Tibial artery (tissue), 4 donors: Measurements from ENCODE around the gene UBFD1.

Experiments
- DNase-seq, 2 donors: peaks; one replicate each; pipeline ENCODE4 v3.0.0-alpha.2; 2019
- H3K27ac ChIP-seq, 2 donors: fragments of 200-600 bp; sonication (generic) in 1 of 2; 1 replicate in 1 of 2; 2 replicates in 1 of 2; pipeline ENCODE4 v1.5.1; 2018 to 2019; ENCODE audit warnings: mild to moderate bottlenecking in 1 of 2
- H3K27me3 ChIP-seq, 2 donors: fragments of 200-600 bp; sonication (generic) in 1 of 2; one replicate each; pipeline versions ENCODE4 v1.5.1 to v1.6.0; 2016 to 2019
- H3K36me3 ChIP-seq, 3 donors: fragments of 200-600 bp; sonication (generic) in 2 of 3; one replicate each; pipeline ENCODE4 v1.5.1; 2016 to 2019; ENCODE audit warnings: mild to moderate bottlenecking in 2 of 3
- H3K4me1 ChIP-seq, 4 donors: fragments of 200-600 bp; sonication (generic) in 2 of 4; 1 replicate in 3 of 4; 2 replicates in 1 of 4; pipeline ENCODE4 v1.5.1; 2016 to 2019
- H3K4me3 ChIP-seq, 2 donors: fragments of 200-600 bp; sonication (generic) in 1 of 2; 1 replicate in 1 of 2; 2 replicates in 1 of 2; pipeline ENCODE4 v1.5.1; 2018 to 2019; ENCODE audit warnings: mild to moderate bottlenecking in 2 of 2
- H3K9me3 ChIP-seq, 3 donors: fragments of 200-600 bp; sonication (generic) in 1 of 3; one replicate each; pipeline ENCODE4 v1.5.1; 2016 to 2019
- intact Hi-C: fragments of 100-400 bp; cut with DNase I; formaldehyde crosslinking; loops from one replicate; pipeline ENCODE4 v1.15.0; 2023; ENCODE audit warnings: low total_unique reads
- TF ChIP-seq, protein P1 (sequence below), 2 experiments: fragments of 200-600 bp in 1 of 2; fragments of 450-650 bp in 1 of 2; IDR thresholded peaks; one replicate each; pipeline ENCODE4 v1.5.1; 2017 to 2019; ENCODE audit warnings: antibody characterized with exemption in 2 of 2, mild to moderate bottlenecking in 1 of 2, moderate library complexity in 1 of 2

UBFD1 gene

DNA sequence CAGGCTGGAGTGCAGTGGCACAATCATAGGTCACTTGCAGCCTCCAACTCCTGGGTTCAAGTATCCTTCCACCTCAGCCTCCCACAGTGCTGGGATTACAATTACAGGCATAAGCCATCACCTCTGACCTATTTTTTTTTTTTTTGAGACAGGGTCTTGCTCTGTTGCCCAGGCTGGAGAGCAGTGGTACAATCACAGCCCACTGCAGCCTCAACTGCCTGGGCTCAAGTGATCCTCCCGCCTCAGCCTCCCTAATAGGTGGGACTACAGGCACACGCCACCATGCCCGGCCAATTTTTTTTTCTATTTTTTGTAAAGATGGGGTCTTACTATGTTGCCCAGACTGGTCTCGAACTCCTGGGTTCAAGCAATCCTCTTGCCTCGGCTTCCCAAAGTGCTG lies 41.6 kb upstream of the UBFD1 start:
- TF ChIP-seq, protein P1, sequence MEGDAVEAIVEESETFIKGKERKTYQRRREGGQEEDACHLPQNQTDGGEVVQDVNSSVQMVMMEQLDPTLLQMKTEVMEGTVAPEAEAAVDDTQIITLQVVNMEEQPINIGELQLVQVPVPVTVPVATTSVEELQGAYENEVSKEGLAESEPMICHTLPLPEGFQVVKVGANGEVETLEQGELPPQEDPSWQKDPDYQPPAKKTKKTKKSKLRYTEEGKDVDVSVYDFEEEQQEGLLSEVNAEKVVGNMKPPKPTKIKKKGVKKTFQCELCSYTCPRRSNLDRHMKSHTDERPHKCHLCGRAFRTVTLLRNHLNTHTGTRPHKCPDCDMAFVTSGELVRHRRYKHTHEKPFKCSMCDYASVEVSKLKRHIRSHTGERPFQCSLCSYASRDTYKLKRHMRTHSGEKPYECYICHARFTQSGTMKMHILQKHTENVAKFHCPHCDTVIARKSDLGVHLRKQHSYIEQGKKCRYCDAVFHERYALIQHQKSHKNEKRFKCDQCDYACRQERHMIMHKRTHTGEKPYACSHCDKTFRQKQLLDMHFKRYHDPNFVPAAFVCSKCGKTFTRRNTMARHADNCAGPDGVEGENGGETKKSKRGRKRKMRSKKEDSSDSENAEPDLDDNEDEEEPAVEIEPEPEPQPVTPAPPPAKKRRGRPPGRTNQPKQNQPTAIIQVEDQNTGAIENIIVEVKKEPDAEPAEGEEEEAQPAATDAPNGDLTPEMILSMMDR (IDR thresholded peaks at IDR 0.05): no peak
- Histone ChIP-seq H3K4me1 (no peaks in the 10 kb centered on the region), H3K4me3 (no peak overlapping the region), H3K27me3 (no peaks in the 10 kb centered on the region), H3K36me3 (peaks cover 0 to 19% (median 4%) of the 10 kb centered on the region in 3 donors), H3K27ac (no peak overlapping the region), H3K9me3 (no peaks in the 10 kb centered on the region)
- intact Hi-C loops: no loop called here
- DNase-seq: no peak

DNA sequence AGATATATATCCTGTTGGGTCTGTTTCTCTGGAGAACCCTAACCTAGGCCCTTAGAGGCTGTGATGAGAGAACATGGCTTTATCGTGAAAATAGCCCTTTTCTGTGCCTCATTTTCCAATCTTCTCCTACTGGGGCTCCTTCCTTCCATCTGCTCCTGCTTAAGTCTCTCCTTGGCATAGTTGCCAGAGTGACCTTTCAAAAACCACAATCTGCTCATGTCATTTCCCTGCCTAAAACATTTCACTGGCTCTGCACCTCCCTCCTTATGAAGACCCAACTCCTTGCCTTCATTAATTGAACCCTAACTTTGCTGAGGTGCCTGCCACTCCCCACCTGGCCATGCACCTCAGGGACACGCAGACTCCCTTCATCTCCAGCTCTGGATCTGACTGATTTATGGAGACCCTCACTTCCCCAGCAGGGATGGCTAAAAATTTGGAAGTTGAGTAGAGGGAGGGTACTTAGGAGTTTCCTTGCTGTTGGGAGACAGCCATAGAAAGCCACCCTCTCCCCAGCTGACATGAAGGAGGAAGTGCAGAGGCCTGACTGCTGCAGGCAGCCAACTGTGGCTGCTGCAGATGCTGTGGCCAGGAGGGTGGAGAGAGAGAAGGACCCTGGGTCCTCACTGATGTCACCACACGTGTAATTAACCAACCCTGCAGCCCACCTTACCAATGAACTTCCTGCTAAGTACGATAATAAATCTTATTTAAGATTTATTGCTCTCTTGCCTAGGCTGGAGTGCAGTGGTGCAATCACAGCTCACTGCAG lies 41.0 kb upstream of the UBFD1 start:
- intact Hi-C loops: no loop called here
- Histone ChIP-seq H3K9me3 (no peaks in the 10 kb centered on the region), H3K4me1 (no peaks in the 10 kb centered on the region), H3K27ac (no peak overlapping the region), H3K4me3 (no peak overlapping the region), H3K36me3 (peaks cover 0 to 23% (median 6%) of the 10 kb centered on the region in 3 donors), H3K27me3 (no peaks in the 10 kb centered on the region)
- no peak for DNase-seq
- TF ChIP-seq, protein P1 (IDR thresholded peaks at IDR 0.05): no peak

DNA sequence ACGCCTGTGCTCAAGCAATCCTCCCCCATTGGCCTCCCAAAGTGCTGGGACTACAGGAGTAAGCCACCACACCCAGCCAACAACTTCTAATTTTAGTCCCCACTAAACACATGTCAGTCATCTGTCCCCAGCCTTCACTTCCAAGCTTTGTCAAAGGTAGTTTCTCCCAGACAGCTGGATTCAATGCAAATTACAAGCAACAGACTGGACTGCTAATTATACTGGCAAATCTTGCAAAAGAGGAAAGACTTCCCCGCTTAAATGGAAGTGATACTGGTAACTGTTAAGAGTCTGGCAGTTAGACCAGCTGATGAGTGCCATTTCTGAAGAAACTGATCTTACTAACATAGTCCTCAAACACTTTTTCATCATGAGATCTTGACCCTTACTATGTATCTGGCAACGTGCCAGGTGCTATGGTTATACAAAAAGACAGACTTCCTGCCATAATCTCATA lies 39.1 kb upstream of the UBFD1 start:
- Histone ChIP-seq H3K27ac (no peak overlapping the region), H3K4me3 (no peak overlapping the region), H3K27me3 (no peaks in the 10 kb centered on the region), H3K4me1 (no peaks in the 10 kb centered on the region), H3K36me3 (peaks cover 9 to 42% (median 14%) of the 10 kb centered on the region in 3 donors), H3K9me3 (no peaks in the 10 kb centered on the region)
- intact Hi-C loops: no loop called here
- no peak for DNase-seq
- TF ChIP-seq, protein P1 (IDR thresholded peaks at IDR 0.05): no peak

DNA sequence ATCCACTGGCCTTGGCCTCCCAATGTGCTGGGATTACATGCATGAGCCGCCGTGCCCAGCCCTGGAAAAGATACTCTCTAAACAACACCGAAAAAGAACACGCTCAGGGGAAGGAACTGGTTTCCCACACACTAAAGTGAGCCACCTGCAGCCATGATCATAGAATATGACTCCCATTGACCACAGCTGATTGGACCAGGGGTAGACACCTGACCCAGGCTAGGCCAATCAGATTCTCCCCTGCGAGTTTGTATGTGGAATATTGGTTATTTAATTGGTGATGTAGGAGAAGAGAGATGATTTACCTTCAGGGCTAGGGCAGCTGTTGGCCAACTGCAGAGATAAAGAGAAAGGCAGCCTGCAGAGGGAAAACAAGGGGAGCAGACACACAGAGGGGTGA lies 38.2 kb upstream of the UBFD1 start:
- TF ChIP-seq, protein P1 (IDR thresholded peaks at IDR 0.05): no peak
- H3K27ac ChIP-seq: no peak overlapping the region
- H3K4me1 ChIP-seq: no peaks in the 10 kb centered on the region
- H3K36me3 ChIP-seq: peaks cover 17 to 51% (median 19%) of the 10 kb centered on the region in 3 donors
- no peak overlapping the region for H3K4me3 ChIP-seq
- no peaks in the 10 kb centered on the region for H3K9me3 ChIP-seq
- no peak for DNase-seq
- H3K27me3 ChIP-seq: no peaks in the 10 kb centered on the region
- intact Hi-C loops: no loop called here

DNA sequence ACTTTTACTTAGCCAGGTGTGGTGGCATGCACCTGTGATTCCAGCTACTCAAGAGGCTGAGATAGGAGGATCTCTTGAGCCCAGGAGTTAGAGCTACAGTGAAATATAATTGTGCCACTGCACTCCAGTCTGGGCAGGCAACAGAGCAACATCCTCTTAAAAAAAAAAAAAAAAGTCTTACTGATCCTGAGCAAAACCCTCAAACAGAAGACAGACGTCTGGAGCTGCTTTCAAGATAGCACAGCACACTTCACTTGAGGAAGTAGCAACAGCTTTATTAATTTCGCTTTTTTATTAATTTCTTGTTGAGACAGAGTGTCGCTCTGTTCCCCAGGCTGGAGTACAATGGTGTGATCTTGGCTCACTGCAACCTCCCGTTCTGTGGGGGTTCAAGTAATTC lies 37.0 kb upstream of the UBFD1 start:
- H3K27ac ChIP-seq: no peak overlapping the region
- no peaks in the 10 kb centered on the region for H3K4me1 ChIP-seq
- H3K9me3 ChIP-seq: no peaks in the 10 kb centered on the region
- H3K36me3 ChIP-seq: peaks cover 29 to 53% (median 30%) of the 10 kb centered on the region in 3 donors
- intact Hi-C loops: no loop called here
- H3K4me3 ChIP-seq: no peak overlapping the region
- no peak for DNase-seq
- TF ChIP-seq, protein P1 (IDR thresholded peaks at IDR 0.05): no peak
- no peaks in the 10 kb centered on the region for H3K27me3 ChIP-seq
